ENCODE data around the gene TMEM38B. TPM values are rescaled to one million over a fixed set of nuclear protein-coding genes. Genes with fewer than 3 reads are reported as not detected.
A peak's percentile ranks its signal among the peaks of the same experiment; 100 is the strongest.
"Not testable (repeated sequence)": the region's sequence is repeated elsewhere in the genome, so short reads cannot be mapped to it uniquely, and the experiment has no call there.

TMEM38B gene
- total RNA-seq, 1 donor from 2014 or later: 36.2 TPM

GRCh38 chr9:105679257-105680022 is 14.9 kb upstream of the TMEM38B start:
- DNase-seq (ENCODE audit: low spot score): no peak
- intact Hi-C loops (cut with DNase I): no loop called here

GRCh38 chr9:105681313-105681712 is 13.0 kb upstream of the TMEM38B start:
- DNase-seq (ENCODE audit: low spot score): no peak
- intact Hi-C loops (cut with DNase I): no loop called here

DNA sequence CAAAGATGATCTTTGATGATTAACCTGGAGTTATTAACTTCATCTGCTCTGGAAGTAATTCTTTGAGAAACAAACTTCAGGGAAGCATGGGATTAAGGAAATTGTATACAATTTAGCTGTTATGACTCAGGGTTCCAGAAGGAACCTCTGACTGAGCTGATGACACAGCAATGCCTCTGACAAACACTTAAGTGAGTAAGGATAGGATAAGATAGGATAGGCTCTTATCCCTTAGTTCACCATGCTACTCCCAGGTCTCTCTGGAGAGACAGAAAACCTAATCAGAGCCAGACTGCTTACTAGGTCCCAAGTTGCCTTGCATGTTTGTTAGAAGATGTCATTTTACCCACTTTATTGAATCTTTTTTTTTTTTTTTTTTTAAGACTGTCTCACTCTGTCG is 12.6 kb upstream of the TMEM38B start:
- intact Hi-C loops (cut with DNase I): no loop called here
- DNase-seq (ENCODE audit: low spot score): no peak

DNA sequence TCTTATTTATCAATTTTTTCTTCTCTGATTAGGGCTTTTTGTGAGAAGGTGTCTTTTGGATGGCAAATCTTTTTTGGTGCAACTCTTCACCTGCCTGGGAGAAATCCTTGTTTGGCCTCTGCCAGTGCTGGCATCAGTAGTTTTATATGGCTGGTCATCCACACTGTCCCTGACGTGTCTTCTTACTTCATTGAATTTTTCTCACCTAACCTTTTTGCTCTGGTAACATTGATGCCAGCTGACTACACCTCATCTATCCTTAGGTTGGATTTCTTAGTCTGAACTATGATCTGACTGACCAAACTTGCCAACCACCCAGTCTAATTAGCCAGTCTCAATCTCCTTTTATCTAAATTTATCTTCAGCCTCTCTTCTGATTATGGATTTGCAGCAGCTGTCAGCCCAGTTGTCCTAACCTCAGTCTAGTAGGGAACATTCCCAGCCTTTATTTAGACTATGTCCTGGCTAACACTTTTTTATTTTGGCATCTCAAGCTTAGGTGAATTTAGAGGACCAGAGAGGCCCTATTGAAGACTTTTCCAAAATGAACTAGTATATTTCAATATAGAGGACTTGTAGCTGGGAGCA is 10.6 kb upstream of the TMEM38B start:
- intact Hi-C loops (cut with DNase I): no loop called here
- no peak for DNase-seq (ENCODE audit: low spot score)

- intact Hi-C loops (cut with DNase I): no loop called here
- no peak for DNase-seq (ENCODE audit: low spot score)
Observed at GRCh38 chr9:105686936-105687335, 7.4 kb upstream of the TMEM38B start.

DNA sequence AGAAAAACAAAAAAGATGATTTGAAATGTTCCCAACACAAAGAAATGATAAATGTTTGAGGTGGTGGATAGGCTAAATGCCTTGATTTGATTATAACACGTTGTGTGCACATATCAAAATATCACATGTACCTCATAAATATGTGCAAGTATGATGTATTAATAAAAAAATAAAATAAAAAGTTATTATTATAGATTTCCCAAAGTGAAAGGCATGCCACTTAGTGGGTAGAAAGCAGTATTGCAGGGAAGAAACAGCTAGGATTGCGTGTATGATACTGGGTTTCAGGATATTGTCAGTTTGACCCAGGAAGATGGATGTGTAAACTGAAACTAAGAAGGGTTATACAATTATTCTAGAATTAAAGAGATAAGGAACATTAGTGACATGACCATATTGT is 3.6 kb upstream of the TMEM38B start:
- no peak for DNase-seq (ENCODE audit: low spot score)
- intact Hi-C loops (cut with DNase I): loop anchor here (10.0 kb wide), 1 partner anchor 246 kb away; the partner anchor contains the start of gene FSD1L

- intact Hi-C loops (cut with DNase I): loop anchor here (10.0 kb wide), 1 partner anchor 249 kb away; the partner anchor contains the start of gene FSD1L
- no peak for DNase-seq (ENCODE audit: low spot score)
Observed at GRCh38 chr9:105693435-105694189, 729 bp upstream of the TMEM38B start.

DNA sequence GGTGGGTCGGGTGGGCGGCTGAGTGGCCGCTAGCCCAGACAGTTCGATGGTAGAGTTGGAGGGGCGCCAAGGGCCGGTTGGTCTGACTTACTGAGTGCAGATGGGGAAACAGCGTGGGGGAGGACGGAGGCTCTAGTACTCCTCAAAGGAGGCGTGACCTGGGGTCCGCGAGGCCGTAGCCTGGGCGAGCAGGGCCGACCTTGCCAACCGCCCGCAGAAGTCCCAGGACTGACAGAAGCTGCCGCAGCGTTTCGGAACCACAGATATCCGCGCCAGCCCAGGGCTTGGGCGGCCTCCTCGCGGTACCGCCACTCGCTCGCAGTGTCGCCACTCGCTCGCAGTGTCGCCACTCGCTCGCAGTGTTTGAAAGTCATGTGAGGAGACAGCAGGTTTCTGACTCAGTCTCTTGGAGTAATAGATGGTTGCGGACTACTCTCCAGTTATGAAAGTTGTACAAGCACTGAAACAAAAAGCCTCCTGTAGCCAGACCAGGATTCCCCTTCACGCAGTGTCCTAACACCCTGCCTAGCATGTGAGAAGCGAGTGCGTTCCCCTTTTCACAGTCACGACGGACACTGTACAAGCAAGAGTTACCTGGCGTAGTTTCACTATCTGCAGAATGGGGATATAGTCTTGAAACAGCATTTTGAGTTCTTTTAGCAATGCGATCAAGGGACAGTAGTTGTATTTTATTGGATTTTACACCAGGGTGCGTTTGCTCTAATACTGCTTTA is 674 bp downstream of the TMEM38B start:
- intact Hi-C loops (cut with DNase I): loop anchor here (10.0 kb wide), 1 partner anchor 250 kb away; the partner anchor contains the start of gene FSD1L
- DNase-seq (ENCODE audit: low spot score): peak; percentile 82

- intact Hi-C loops (cut with DNase I): loop anchor here (10.0 kb wide), 1 partner anchor 252 kb away; the partner anchor contains the start of gene FSD1L
- no peak for DNase-seq (ENCODE audit: low spot score)
Observed at GRCh38 chr9:105696219-105696793, 2.0 kb downstream of the TMEM38B start.

DNA sequence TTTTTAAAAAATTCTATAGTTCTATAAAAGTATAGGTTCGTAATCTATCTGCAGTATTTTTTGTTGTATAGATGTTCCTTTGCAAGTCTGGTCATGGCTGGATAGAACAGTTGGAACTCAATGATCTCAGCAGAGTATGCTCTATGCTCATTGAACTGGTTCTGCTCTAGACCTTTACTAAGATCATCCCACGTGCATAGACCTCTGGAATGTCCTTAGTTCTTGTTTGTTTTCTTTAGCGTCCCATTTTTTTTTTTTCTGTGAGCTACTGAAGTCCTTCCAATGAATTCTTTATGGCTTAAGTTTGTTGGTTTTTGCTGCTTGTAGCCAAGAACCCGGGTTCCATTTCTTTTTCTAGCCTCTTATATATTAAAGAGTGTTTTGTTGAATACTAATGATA is 3.5 kb downstream of the TMEM38B start:
- intact Hi-C loops (cut with DNase I): loop anchor here (10.0 kb wide), 1 partner anchor 253 kb away; the partner anchor contains the start of gene FSD1L
- DNase-seq (ENCODE audit: low spot score): no peak

- no peak for DNase-seq (ENCODE audit: low spot score)
- intact Hi-C loops (cut with DNase I): loop anchor here (10.0 kb wide), 1 partner anchor 254 kb away; the partner anchor contains the start of gene FSD1L
Observed at GRCh38 chr9:105698348-105698870, 4.1 kb downstream of the TMEM38B start.

DNA sequence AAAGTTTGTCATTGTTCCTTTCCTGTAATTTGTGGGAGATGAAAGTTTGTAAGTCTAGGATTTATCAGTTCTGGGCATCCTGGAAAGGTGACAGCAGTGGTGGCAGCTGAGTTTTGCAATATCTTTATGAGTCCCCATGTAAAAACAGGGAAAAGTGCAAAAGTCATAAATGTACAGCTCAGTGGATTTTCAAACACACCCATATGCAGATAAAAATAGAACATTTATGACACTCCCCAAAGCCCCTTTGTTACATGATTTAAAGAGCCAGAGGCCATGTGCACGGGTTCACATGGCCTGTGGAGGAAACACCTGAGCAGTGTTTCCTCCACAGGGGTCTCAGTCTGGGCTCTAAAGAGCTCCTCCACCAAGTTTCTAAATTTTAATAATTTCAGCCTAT is 6.3 kb downstream of the TMEM38B start:
- intact Hi-C loops (cut with DNase I): no loop called here
- DNase-seq (ENCODE audit: low spot score): no peak

DNA sequence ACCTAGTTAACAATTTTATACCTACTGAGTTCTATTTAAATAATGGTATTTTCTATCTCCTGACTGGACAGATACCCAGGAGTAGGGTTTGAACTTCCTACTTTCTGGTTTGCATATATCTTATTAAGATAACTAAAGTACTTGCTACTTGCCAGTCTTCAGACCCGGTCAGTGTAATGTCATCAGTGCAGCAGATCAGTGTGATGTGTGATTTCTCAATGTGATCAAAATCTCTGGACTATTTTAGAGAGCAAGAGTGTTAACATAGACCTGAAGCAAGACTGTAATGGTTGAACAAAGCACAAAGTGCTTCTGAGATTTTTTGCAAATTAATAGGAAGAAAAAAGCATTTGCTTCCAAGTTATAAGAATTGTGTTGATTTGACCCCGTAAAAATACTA is 6.8 kb downstream of the TMEM38B start:
- DNase-seq (ENCODE audit: low spot score): no peak
- intact Hi-C loops (cut with DNase I): no loop called here

- intact Hi-C loops (cut with DNase I): no loop called here
- DNase-seq (ENCODE audit: low spot score): no peak
Observed at GRCh38 chr9:105702207-105702606, 7.9 kb downstream of the TMEM38B start.

DNA sequence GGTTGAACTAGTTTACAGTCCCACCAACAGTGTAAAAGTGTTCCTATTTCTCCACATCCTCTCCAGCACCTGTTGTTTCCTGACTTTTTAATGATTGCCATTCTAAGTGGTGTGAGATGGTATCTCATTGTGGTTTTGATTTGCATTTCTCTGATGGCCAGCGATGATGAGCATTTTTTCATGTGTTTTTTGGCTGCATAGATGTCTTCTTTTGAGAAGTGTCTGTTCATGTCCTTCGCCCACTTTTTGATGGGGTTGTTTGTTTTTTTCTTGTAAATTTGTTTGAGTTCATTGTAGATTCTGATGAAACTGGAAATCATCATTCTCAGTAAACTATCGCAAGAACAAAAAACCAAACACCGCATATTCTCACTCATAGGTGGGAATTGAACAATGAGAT is 9.3 kb downstream of the TMEM38B start:
- DNase-seq (ENCODE audit: low spot score); intact Hi-C loops (cut with DNase I): not testable (repeated sequence)

DNA sequence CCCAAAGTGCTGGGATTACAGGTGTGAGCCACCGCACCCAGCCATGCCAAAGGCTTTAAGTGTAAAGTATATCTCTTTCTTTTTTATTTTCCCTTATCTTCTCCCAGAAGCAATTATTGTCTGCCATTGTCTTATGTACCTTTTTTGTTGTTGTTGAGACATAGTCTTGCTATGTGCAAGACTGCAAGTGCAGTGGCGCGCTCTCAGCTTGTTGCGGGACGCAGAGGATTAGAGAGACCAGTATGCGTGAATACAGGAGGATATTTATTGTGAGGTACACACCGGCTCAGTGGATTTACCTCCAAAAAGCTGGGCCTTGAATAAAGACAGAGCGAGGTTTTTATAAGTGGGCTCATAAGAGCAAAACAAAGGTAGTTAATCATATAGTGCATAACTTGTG is 11.8 kb downstream of the TMEM38B start:
- DNase-seq (ENCODE audit: low spot score): no peak
- intact Hi-C loops (cut with DNase I): no loop called here

DNA sequence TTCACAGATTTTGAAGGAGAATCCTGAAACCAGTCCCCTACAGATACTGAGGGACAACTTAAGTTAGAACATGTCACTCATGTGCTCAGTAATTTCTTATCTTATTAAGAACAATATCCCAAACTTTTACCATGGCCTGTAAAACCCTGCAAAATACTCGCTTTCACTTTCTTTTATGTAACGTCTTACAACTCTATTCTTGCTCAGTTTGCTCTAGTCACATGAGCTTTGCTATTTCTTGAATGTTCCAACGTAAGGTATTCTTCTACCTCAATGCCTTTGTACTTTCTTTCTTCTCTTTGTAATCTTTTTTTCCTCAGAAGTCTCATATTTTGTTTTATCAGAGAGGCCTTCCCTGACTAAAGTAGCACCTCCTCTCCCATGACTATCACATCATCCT is 14.1 kb downstream of the TMEM38B start:
- intact Hi-C loops (cut with DNase I): no loop called here
- no peak for DNase-seq (ENCODE audit: low spot score)

DNA sequence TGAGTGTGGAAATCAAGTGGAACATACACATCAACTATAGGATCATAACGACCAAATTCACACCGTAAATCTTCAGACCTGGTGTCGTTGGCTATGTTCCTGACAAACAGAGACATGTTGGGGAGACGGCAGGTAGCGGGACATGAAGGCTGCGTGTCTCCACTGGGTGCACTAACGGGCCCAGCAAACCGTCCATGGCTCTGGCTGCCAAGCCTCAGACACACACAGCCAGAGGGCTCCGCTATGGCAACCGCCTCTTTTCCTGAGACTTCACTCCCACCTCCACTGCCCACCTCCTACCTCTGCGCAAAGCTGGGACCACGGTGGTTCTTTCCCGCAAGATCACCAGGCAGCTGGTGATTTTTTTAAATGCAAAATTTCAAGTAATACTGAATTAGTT is 16.3 kb downstream of the TMEM38B start:
- intact Hi-C loops (cut with DNase I): loop anchor here (5.0 kb wide), 1 partner anchor 53 kb away; no protein-coding TSS in a partner anchor
- no peak for DNase-seq (ENCODE audit: low spot score)

- intact Hi-C loops (cut with DNase I): loop anchor here (5.0 kb wide), 1 partner anchor 55 kb away; no protein-coding TSS in a partner anchor
- no peak for DNase-seq (ENCODE audit: low spot score)
Observed at GRCh38 chr9:105711867-105712266, 17.5 kb downstream of the TMEM38B start.
